GM23248 (cell line): Measurements from ENCODE around the gene AP2B1. TPM values are rescaled to one million over a fixed set of nuclear protein-coding genes. Genes with fewer than 3 reads are reported as not detected.

Experiments
- DNase-seq: peaks from one replicate; pipeline ENCODE4 v3.0.0-alpha.2; 2015
- H2AFZ ChIP-seq: fragments of 200-600 bp; sonication (generic); 2 replicates; pipeline ENCODE4 v1.6.1; 2016; ENCODE audit warnings: antibody characterized with exemption
- H3F3A ChIP-seq: fragments of 200-600 bp; sonication (generic); 2 replicates; pipeline ENCODE4 v1.6.1; 2016; ENCODE audit warnings: mild to moderate bottlenecking, antibody characterized with exemption, mixed run types; ENCODE audit not compliant: insufficient read depth
- H3K27ac ChIP-seq: fragments of 200-600 bp; sonication (generic); 2 replicates; pipeline ENCODE4 v1.5.1; 2016; ENCODE audit warnings: mild to moderate bottlenecking
- H3K27me3 ChIP-seq: fragments of 200-600 bp; sonication (generic); replicated peaks from 2 replicates; pipeline ENCODE4 v1.6.1; 2016; ENCODE audit warnings: mild to moderate bottlenecking; ENCODE audit not compliant: insufficient read depth
- H3K36me3 ChIP-seq: fragments of 200-600 bp; sonication (generic); 2 replicates; pipeline ENCODE4 v1.6.1; 2016; ENCODE audit warnings: low read depth, mild to moderate bottlenecking
- H3K4me1 ChIP-seq: fragments of 200-600 bp; sonication (generic); 2 replicates; pipeline ENCODE4 v1.6.1; 2016; ENCODE audit warnings: mild to moderate bottlenecking; ENCODE audit not compliant: insufficient read depth
- H3K4me2 ChIP-seq: fragments of 200-600 bp; sonication (generic); one replicate; pipeline ENCODE4 v1.6.1; 2016; ENCODE audit warnings: mild to moderate bottlenecking; ENCODE audit not compliant: unreplicated experiment
- H3K4me3 ChIP-seq: fragments of 200-600 bp; sonication (generic); 2 replicates; pipeline ENCODE4 v1.5.1; 2016; ENCODE audit warnings: mild to moderate bottlenecking
- H3K79me2 ChIP-seq: fragments of 200-600 bp; sonication (generic); 2 replicates; pipeline ENCODE4 v1.6.1; 2016; ENCODE audit warnings: mild to moderate bottlenecking; ENCODE audit not compliant: insufficient read depth
- H3K9ac ChIP-seq: fragments of 200-600 bp; sonication (generic); 2 replicates; pipeline ENCODE4 v1.6.1; 2016; ENCODE audit warnings: mild to moderate bottlenecking
- H3K9me2 ChIP-seq: fragments of 200-600 bp; sonication (generic); 2 replicates; pipeline ENCODE4 v1.6.1; 2016; ENCODE audit warnings: mixed run types, mild to moderate bottlenecking, moderate library complexity; ENCODE audit not compliant: insufficient read depth
- H3K9me3 ChIP-seq: fragments of 200-600 bp; sonication (generic); one replicate; pipeline ENCODE4 v1.6.1; 2017; ENCODE audit warnings: low read depth
- H4K20me1 ChIP-seq: fragments of 200-600 bp; sonication (generic); 2 replicates; pipeline ENCODE4 v1.6.0; 2016; ENCODE audit not compliant: insufficient read depth
- EZH2 ChIP-seq: fragments of 200-600 bp; sonication (generic); IDR thresholded peaks from 2 replicates; pipeline ENCODE4 v1.6.1; 2018; ENCODE audit warnings: antibody characterized with exemption, mild to moderate bottlenecking; ENCODE audit not compliant: insufficient read depth, poor library complexity, severe bottlenecking
- EZH2phosphoT487 ChIP-seq: fragments of 200-600 bp; sonication (generic); IDR thresholded peaks from 2 replicates; pipeline ENCODE4 v1.6.1; 2018; ENCODE audit warnings: antibody characterized with exemption, moderate library complexity, mild to moderate bottlenecking, low read depth; ENCODE audit not compliant: insufficient read depth
- WGBS, 2 experiments: methylation state at CpG; one replicate each; pipeline ENCODE4 v1.1.6; 2015 to 2017; ENCODE audit warnings: low lambda C conversion rate in 2 of 2, low coverage in 1 of 2; ENCODE audit errors: missing lambda C conversion rate in 2 of 2; 5-methylcytosine and 5-hydroxymethylcytosine counted together
- in situ Hi-C: fragments of 300-500 bp; cut with MboI; formaldehyde crosslinking; loops from 2 replicates; pipeline ENCODE4 v1.15.0; 2020
- polyA plus RNA-seq: library from polyadenylated mRNA; unstranded; fragments of >200 nt; fragmentation: Nextera tagmentation; extraction: Ambion mirVana; gene quantifications from 2 replicates; pipeline ENCODE4 v1.2.1, GENCODE V29; 2016
- total RNA-seq: library from RNA; depleted of rRNA; stranded (reverse); fragments of >200 nt; shearing (Covaris generic); gene quantifications from 2 replicates; pipeline ENCODE4 v1.2.3, GENCODE V29; 2014

Gene AP2B1
- total and polyA plus RNA-seq, 2 experiments from 2014 or later: 72.4 to 85.9 TPM

GRCh38 chr17:35660902-35661301, 73.8 kb downstream of the AP2B1 start:
- Histone ChIP-seq H3K36me3 (peaks cover 44% of the 10 kb centered on the region; the same call in 1 of the 2 replicates), H3K4me3 (no peak overlapping the region), H2AFZ (no peak overlapping the region), H3F3A (no peaks in the 10 kb centered on the region), H3K79me2 (peaks cover 12% of the 10 kb centered on the region), H3K4me1 (no peaks in the 10 kb centered on the region), H3K27ac (no peak overlapping the region), H3K9ac (no peak overlapping the region), H3K9me3 (no peaks in the 10 kb centered on the region), H4K20me1 (no peaks in the 10 kb centered on the region), H3K9me2 (no peaks in the 10 kb centered on the region), H3K4me2 (no peak overlapping the region), H3K27me3 (no peaks in the 10 kb centered on the region)
- WGBS, 2 experiments: 75 to 77% methylated on average over 1 of the region's 1 CpG
- in situ Hi-C loops: no loop called here
- DNase-seq: no peak
- TF ChIP-seq EZH2: no peak
- TF ChIP-seq EZH2phosphoT487: no peak

GRCh38 chr17:35664685-35665084, 77.6 kb downstream of the AP2B1 start:
- Histone ChIP-seq H2AFZ (no peak overlapping the region), H3K27ac (no peak overlapping the region), H3K79me2 (no peaks in the 10 kb centered on the region; the same call in 1 of the 2 replicates), H3K9me3 (no peaks in the 10 kb centered on the region), H3K4me1 (peaks cover 7% of the 10 kb centered on the region; the same call in 1 of the 2 replicates), H3K4me3 (no peak overlapping the region), H3K9ac (no peak overlapping the region), H3K27me3 (no peaks in the 10 kb centered on the region), H3K9me2 (no peaks in the 10 kb centered on the region), H4K20me1 (no peaks in the 10 kb centered on the region), H3K4me2 (no peak overlapping the region), H3F3A (0 out of 2 replicates have a peak, but pooled peaks cover 6% of the 10 kb centered on the region), H3K36me3 (peaks cover 33% of the 10 kb centered on the region; the same call in 1 of the 2 replicates)
- TF ChIP-seq EZH2: no peak
- no peak for TF ChIP-seq EZH2phosphoT487
- in situ Hi-C loops: no loop called here
- no peak for DNase-seq
- WGBS, 2 experiments: 94 to 98% methylated on average over 5 of the region's 5 CpGs

- peaks cover 7% of the 10 kb centered on the region; the same call in 1 of the 2 replicates for H3K4me1 ChIP-seq
Measured at GRCh38 chr17:35665662-35666061, 78.5 kb downstream of the AP2B1 start.

GRCh38 chr17:35666070-35666469, 78.9 kb downstream of the AP2B1 start:
- DNase-seq: peak; percentile 31
- Histone ChIP-seq H3K36me3 (peaks cover 31% of the 10 kb centered on the region; the same call in 1 of the 2 replicates), H3K27me3 (no peaks in the 10 kb centered on the region), H3K27ac (no peak overlapping the region), H3K4me3 (no peak overlapping the region), H3K9me2 (no peaks in the 10 kb centered on the region), H2AFZ (no peak overlapping the region), H4K20me1 (no peaks in the 10 kb centered on the region), H3K4me1 (peaks cover 7% of the 10 kb centered on the region; the same call in 1 of the 2 replicates), H3K9me3 (no peaks in the 10 kb centered on the region), H3K9ac (no peak overlapping the region), H3F3A (0 out of 2 replicates have a peak, but pooled peaks cover 6% of the 10 kb centered on the region), H3K4me2 (no peak overlapping the region), H3K79me2 (no peaks in the 10 kb centered on the region; the same call in 1 of the 2 replicates)
- no peak for TF ChIP-seq EZH2
- no peak for TF ChIP-seq EZH2phosphoT487
- 48 to 50% methylated on average over 2 of the region's 2 CpGs for WGBS, 2 experiments
- in situ Hi-C loops: no loop called here

More at GRCh38 chr17:35665662-35666061, 78.5 kb downstream of the AP2B1 start:
- no peak for TF ChIP-seq EZH2
- TF ChIP-seq EZH2phosphoT487: no peak
- Histone ChIP-seq H3K9me3 (no peaks in the 10 kb centered on the region), H3K27me3 (no peaks in the 10 kb centered on the region), H4K20me1 (no peaks in the 10 kb centered on the region), H3K27ac (no peak overlapping the region), H3K4me2 (no peak overlapping the region), H2AFZ (no peak overlapping the region), H3K79me2 (no peaks in the 10 kb centered on the region; the same call in 1 of the 2 replicates), H3K36me3 (peaks cover 34% of the 10 kb centered on the region; the same call in 1 of the 2 replicates), H3F3A (0 out of 2 replicates have a peak, but pooled peaks cover 6% of the 10 kb centered on the region), H3K9me2 (no peaks in the 10 kb centered on the region), H3K9ac (no peak overlapping the region), H3K4me3 (no peak overlapping the region)
- 97 to 100% methylated on average over 2 of the region's 2 CpGs for WGBS, 2 experiments
- DNase-seq: no peak
- in situ Hi-C loops: no loop called here
